Measurements from ENCODE around the gene ARPIN. TPM values are rescaled to one million over a fixed set of nuclear protein-coding genes. Genes with fewer than 3 reads are reported as not detected.

The ARPIN gene
- total RNA-seq, 1 experiment from 2014 or later, result 8.8 TPM

DNA sequence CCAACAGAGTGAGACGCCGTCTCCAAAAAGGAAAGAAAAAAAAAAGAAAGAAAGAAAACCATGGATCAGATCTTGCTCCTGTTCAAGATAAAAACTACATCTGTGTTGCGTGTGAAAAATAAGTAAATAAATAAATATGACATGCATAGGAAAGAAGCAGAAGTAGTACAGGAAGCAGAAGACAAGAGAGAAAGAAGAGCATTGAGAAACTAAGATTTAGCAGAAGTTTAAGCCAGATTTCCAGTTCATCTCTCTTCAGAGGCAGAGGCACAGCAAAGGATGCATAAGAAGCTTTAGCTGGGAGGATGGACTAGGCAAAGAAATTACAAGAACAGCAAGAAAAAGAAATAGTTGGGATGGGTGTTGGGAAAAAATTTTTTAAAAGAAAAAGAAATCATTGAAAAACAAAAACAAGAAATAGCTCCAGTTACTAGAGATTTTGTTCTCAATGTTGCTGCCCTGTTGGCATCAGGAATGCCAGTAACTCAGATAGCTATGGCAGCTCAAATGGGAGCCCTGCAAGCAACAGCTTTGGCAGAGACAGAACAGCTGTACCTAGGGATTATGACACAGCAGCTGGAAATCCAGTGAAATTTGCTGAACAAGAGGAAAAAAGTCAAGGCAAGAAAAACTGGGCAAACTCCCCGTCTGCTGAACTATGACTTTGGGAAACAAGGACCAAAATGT is 36.2 kb downstream of the ARPIN start:
- no TSS peak for BruUV-seq (replicated peaks)
- ATAC-seq, result no peak
- Histone ChIP-seq H3K79me2 (ENCODE audit: insufficient read depth, low read length) (no peaks in the 10 kb centered on the region), H3K4me3 (replicated peaks in 1 of 2; ENCODE audit: low read depth in 1 of 2, low read length in 2 of 2) (no peak overlapping the region), H3K4me1 (ENCODE audit: control insufficient read depth in 1 of 2, insufficient read depth in 2 of 2, low read length in 2 of 2) (no peaks in the 10 kb centered on the region), H3K9me3 (ENCODE audit: control insufficient read depth in 1 of 2, insufficient read depth in 1 of 2, low read depth in 1 of 2, low read length in 2 of 2) (no peaks in the 10 kb centered on the region), H3K36me3 (ENCODE audit: control insufficient read depth in 1 of 2, insufficient read depth in 2 of 2, low read length in 2 of 2) (peaks cover 20 to 21% of the 10 kb centered on the region in 2 experiments), H3K27me3 (ENCODE audit: insufficient read depth, low read length) (no peaks in the 10 kb centered on the region), H4K20me1 (ENCODE audit: insufficient read depth) (no peaks in the 10 kb centered on the region), H3K4me2 (ENCODE audit: low read length) (no peak overlapping the region), H3K27ac (ENCODE audit: low read depth, low read length) (no peak overlapping the region), H2AFZ (ENCODE audit: low read depth, low read length, poor library complexity, severe bottlenecking) (no peak overlapping the region), H3K9ac (ENCODE audit: low read length) (no peak overlapping the region), H3K9me2 (ENCODE audit: insufficient read depth) (no peaks in the 10 kb centered on the region)
- TF ChIP-seq SRF (IDR thresholded peaks at IDR 0.05; ENCODE audit: low read depth), result no peak
- TF ChIP-seq, protein P1, sequence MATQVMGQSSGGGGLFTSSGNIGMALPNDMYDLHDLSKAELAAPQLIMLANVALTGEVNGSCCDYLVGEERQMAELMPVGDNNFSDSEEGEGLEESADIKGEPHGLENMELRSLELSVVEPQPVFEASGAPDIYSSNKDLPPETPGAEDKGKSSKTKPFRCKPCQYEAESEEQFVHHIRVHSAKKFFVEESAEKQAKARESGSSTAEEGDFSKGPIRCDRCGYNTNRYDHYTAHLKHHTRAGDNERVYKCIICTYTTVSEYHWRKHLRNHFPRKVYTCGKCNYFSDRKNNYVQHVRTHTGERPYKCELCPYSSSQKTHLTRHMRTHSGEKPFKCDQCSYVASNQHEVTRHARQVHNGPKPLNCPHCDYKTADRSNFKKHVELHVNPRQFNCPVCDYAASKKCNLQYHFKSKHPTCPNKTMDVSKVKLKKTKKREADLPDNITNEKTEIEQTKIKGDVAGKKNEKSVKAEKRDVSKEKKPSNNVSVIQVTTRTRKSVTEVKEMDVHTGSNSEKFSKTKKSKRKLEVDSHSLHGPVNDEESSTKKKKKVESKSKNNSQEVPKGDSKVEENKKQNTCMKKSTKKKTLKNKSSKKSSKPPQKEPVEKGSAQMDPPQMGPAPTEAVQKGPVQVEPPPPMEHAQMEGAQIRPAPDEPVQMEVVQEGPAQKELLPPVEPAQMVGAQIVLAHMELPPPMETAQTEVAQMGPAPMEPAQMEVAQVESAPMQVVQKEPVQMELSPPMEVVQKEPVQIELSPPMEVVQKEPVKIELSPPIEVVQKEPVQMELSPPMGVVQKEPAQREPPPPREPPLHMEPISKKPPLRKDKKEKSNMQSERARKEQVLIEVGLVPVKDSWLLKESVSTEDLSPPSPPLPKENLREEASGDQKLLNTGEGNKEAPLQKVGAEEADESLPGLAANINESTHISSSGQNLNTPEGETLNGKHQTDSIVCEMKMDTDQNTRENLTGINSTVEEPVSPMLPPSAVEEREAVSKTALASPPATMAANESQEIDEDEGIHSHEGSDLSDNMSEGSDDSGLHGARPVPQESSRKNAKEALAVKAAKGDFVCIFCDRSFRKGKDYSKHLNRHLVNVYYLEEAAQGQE (IDR thresholded peaks at IDR 0.05; ENCODE audit: low read depth), result no peak
- no peak for TF ChIP-seq CBX3 (IDR thresholded peaks at IDR 0.05; ENCODE audit: low read depth)
- no peak for TF ChIP-seq ZNF274 (IDR thresholded peaks at IDR 0.05; ENCODE audit: low read depth, low read length)
- TF ChIP-seq CEBPB (IDR thresholded peaks at IDR 0.05; ENCODE audit: low read depth), result no peak
- TF ChIP-seq SIN3A (IDR thresholded peaks at IDR 0.05; ENCODE audit: low read depth), result no peak
- no peak for TF ChIP-seq FOSL1 (IDR thresholded peaks at IDR 0.05; ENCODE audit: low read depth)
- TF ChIP-seq, protein P2, sequence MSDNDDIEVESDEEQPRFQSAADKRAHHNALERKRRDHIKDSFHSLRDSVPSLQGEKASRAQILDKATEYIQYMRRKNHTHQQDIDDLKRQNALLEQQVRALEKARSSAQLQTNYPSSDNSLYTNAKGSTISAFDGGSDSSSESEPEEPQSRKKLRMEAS (IDR thresholded peaks at IDR 0.05), result no peak
- no peak for TF ChIP-seq CTCF (IDR thresholded peaks at IDR 0.05 in 2 of 3, conservative IDR thresholded peaks at IDR 0.05 in 1 of 3; ENCODE audit: borderline replicate concordance in 1 of 3, insufficient read depth in 1 of 3, low read depth in 2 of 3, low read length in 2 of 3)
- TF ChIP-seq, protein P3, sequence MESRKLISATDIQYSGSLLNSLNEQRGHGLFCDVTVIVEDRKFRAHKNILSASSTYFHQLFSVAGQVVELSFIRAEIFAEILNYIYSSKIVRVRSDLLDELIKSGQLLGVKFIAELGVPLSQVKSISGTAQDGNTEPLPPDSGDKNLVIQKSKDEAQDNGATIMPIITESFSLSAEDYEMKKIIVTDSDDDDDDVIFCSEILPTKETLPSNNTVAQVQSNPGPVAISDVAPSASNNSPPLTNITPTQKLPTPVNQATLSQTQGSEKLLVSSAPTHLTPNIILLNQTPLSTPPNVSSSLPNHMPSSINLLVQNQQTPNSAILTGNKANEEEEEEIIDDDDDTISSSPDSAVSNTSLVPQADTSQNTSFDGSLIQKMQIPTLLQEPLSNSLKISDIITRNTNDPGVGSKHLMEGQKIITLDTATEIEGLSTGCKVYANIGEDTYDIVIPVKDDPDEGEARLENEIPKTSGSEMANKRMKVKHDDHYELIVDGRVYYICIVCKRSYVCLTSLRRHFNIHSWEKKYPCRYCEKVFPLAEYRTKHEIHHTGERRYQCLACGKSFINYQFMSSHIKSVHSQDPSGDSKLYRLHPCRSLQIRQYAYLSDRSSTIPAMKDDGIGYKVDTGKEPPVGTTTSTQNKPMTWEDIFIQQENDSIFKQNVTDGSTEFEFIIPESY (IDR thresholded peaks at IDR 0.05; ENCODE audit: extremely low read depth, insufficient replicate concordance, low read length), result no peak
- no peak for TF ChIP-seq POLR2A (IDR thresholded peaks at IDR 0.05; ENCODE audit: borderline replicate concordance, extremely low read depth, insufficient read depth, insufficient read length)
- no peak for TF ChIP-seq ELF1 (IDR thresholded peaks at IDR 0.05; ENCODE audit: borderline replicate concordance, low read depth)
- TF ChIP-seq POLR2AphosphoS5 (IDR thresholded peaks at IDR 0.05; ENCODE audit: low read depth, low read length), result no peak
- TF ChIP-seq, protein P4, sequence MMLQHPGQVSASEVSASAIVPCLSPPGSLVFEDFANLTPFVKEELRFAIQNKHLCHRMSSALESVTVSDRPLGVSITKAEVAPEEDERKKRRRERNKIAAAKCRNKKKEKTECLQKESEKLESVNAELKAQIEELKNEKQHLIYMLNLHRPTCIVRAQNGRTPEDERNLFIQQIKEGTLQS (IDR thresholded peaks at IDR 0.05), result no peak
- no peak for TF ChIP-seq JUND (IDR thresholded peaks at IDR 0.05)
- intact Hi-C loops (cut with micrococcal nuclease), result no loop called here
- ChIA-PET POLR2A (no interaction called here), CTCF (interaction anchor here (0.8 to 5.0 kb wide), 7 partner anchors 12 to 138 kb away, joined by 3 to 164 read pairs (median 4); partner anchors contain the start of gene MESP1), RAD21 (ENCODE audit: low non-redundant PET in 1 of 2, low total read pairs in 2 of 2, uncharacterized antibody in 2 of 2, unreplicated experiment in 2 of 2) (no interaction called here)
- no peak for DNase-seq (ENCODE audit: low read depth, low spot score)
